GM19025 (cell line): ENCODE results near the gene C1orf210.

Experiments
- ATAC-seq: cut with Tn5 transposase; IDR thresholded peaks from one replicate; pipeline ENCODE4 v1.9.1; 2021; ENCODE audit warnings: mild to moderate bottlenecking, low read depth, moderate library complexity; ENCODE audit not compliant: unreplicated experiment

C1orf210 gene

GRCh38 chr1:43275826-43276620 lies 9.4 kb downstream of the C1orf210 start:
- ATAC-seq: no peak

DNA sequence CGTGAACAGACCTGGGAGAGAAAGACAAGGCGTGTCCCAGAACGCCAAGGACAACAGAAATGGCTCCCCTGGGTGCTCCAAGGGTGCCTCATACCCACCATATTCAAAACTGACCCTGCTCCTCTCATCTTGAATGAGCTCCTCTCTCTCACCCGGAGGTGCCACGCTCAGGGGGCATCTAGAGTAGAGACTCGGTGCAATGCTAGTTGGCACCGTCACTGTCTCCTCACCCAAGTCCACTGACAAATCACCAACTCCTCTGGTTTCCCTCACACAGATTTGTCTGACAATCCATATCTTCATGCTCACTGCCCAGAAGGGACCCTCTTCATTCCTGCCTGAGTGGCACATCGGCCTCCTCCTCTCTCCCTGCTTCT lies 10.6 kb downstream of the C1orf210 start:
- ATAC-seq: no peak

GRCh38 chr1:43274125-43274803 lies 11.1 kb downstream of the C1orf210 start:
- no peak for ATAC-seq

DNA sequence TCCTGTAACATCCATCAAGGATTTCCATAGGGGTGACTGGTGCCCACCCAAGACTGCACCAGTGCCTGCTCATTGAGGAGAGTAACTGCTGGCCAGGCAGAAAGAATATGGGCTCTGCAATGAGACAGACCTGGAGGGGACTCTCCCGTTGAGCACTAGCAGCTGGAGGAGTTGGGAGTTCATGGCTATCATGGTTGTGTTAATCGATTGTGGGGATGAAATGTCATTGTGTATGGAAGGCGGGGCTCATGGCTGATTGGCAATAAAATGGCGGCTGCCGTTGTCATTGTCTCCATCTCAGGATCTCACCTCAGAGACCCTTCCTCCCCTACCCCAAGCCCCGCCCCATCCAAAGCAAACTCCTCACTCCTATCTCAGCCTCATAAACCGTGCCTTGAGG lies 11.7 kb downstream of the C1orf210 start:
- no peak for ATAC-seq

- no peak for ATAC-seq
These were observed 12.5 kb downstream of the C1orf210 start for GRCh38 chr1:43272576-43273571.

DNA sequence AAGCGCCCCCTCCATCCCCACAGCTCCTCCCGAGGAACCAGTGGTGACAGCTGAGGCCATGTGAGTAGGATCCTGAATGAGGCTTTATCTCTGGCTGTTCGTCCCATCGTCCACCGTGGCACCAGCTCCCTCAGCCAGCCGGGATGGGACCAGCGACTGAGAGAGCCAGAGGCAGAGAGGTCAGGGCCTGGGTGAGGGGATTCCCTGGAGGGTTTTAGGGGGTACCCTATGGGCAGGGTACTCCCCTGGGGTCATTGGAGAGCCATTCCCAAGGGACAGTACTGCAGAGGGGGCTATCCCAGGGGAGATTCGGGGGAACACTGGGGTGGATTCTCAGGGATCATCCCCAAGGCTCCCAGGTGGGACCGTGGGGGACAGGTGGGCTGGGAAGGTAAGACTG lies 13.2 kb downstream of the C1orf210 start:
- ATAC-seq: no peak

- ATAC-seq: no peak
These were observed 13.9 kb downstream of the C1orf210 start for GRCh38 chr1:43271186-43272118.

DNA sequence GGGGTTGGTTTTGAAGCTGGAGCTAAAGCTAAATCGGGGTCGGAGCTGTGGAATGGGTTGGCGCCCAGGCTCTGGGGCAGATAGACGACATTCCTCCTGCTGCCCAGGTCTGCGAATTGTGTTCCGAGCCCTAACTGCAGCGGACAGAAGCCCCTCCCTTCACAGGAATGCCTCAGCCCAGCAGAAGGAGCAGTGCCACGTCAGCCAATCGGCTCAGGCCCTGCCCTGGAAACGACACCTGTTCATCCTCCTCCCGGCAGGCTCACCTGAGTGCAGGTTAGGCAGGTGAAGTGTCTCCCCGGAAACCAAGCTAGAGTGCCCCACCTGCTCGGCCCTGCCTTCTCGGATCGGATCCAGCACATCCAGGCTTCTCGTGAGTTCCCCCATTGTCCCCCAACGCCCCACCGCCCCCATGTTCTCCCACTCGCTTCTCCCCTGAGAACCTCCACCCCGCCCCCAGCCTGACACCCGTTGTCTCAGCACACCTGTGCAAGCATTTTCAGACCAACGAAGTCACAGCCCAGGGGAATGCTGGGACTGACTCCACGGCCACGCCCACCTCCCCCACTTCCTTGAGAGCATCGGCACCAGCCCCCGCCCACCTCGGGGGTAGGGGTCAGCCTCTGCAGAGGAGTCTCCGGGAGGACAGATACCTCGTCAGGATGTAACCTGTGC lies 14.8 kb downstream of the C1orf210 start:
- ATAC-seq: no peak

DNA sequence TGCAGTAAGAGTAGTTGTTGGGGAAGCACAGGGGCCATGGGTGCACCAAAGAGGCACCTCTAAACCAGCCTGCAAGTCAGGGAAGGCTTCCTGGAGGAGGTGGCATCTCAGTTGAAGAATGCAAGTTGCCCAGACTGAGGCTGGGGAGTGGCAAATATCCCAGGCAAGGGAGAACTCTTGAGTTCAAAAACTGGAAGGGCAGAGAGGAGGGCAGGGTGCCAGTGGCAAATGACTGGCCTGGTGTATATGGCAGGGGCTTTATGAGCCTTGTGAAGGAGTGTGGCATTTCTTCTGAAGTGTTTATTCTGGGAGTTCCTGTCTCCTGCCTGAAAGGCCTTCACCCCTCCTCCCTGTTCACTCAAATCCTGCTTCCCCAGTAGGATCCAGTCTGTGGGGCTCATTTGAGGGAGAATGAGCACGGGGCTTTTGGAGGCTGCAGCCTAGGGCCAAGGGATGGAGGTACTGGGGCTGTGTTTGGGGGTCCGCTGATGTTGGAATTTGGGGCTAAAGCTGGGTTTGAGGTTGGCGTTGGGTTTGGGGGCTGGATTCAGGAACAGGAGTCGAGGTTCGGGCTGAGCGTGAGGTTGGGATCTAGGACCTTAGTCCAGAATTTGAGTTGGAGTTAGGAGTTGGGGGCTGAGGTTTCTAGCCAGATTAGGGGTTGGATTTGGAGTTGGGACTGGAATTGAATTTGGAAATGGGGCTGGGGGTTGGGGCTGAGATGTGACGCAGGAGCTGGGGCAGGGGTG lies 15.6 kb downstream of the C1orf210 start, which contains the start of gene TMEM125:
Gene TMEM125 (plus strand): TSS at position 357 of the 749 bp plus-strand sequence. CDS start 2,740 bp downstream, outside the sequence.
- no peak for ATAC-seq

- no peak for ATAC-seq
These were observed 17.5 kb downstream of the C1orf210 start for GRCh38 chr1:43267818-43268425.

GRCh38 chr1:43267291-43267805 lies 18.0 kb downstream of the C1orf210 start:
- no peak for ATAC-seq

DNA sequence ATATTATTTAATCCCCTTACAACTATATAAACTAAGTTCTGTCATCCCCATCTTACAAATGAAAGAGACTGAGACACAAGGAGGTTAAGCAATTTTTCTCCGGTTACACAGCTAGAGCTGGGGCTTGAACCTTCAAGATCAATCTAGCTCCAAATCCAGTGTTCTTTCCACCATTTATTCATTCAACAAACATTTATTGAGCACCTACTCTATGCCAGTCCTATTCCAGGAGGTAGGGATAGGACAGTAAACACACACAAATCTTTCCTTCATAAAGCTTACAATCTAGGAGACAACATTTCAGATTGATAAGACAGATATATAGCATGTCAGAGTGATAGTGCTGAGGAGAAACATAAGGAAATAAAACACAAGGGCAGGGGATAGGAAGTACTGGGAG lies 18.5 kb downstream of the C1orf210 start:
- no peak for ATAC-seq

GRCh38 chr1:43265431-43265830 lies 19.9 kb downstream of the C1orf210 start:
- no peak for ATAC-seq

DNA sequence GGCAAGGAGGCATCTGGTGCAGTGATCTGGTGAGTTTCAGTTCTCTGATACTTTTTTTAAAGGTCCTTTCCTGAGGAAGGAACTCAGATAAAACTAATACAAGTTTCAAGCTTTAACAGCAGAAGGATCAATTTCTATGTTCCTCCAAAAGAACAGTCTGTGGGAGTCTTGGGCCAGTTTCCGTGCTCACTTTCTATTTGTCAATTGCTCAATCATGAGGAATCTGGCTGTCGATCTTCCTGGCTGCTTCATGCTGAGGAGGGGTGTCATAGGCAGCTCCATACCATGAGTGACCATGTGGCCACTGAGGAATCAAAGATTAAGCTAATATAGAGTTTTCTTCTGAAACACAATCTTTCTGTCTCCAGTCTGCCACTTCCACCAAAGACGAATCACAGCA lies 27.0 kb downstream of the C1orf210 start:
- ATAC-seq: no peak

- ATAC-seq: no peak
These were observed 28.5 kb downstream of the C1orf210 start for GRCh38 chr1:43256675-43257570.

DNA sequence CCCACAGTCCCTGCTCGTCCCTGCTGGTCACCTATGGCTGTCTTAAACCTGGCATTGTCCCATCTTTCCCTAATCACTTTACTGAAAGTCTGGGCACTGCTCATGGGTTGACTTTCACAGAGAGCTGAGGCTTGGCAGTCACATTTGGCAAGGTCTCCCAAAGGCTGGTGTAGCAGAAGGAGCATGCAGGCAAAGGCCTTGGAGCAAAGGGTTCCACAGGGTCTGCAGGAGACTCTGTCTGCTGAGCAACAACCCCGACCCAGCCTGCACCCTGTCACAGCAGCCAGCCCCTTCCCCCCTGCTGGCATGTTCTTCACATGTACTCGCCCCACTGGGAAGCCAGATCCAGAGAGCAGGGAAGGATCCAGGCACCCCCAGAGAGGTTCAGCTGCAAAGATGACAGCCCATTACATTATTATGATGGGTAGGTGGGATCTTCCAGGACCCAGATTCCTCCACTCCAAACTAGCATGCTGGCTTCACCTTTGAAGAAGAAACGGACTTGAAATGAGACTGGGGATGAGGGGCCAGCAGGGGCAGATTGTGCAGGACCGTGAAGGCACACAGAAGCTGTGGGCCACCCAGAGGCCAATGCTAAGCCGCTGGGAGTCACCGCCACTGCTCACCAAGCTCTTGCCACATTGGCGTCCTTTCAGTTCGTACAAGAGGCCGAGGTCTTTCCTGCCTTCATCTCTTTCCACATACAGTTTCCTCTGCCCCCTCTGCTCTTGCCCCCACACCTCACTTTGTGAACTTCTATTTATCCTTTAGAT lies 29.8 kb downstream of the C1orf210 start:
- ATAC-seq: no peak
